ENCODE data around the gene ABLIM1.

GRCh38 chr10:114623661-114624294, 34.3 kb downstream of the ABLIM1 start:
- TF ChIP-seq CTCF (IDR thresholded peaks at IDR 0.05; ENCODE audit: insufficient read depth, low read depth, low read length) (no peak), EZH2 (IDR thresholded peaks at IDR 0.05; ENCODE audit: insufficient read depth, low read length) (no peak)
